Lower lobe of right lung (tissue), 2 donors: ENCODE data around the gene HAGHL. TPM values are rescaled to one million over a fixed set of nuclear protein-coding genes. Genes with fewer than 3 reads are reported as not detected.

Experiments
- ATAC-seq, 2 donors: fragments of 200-7000 bp; cut with Tn5 transposase; one replicate each; pipeline ENCODE4 v1.9.1; 2020 to 2022; ENCODE audit warnings: mild to moderate bottlenecking in 2 of 2, moderate library complexity in 2 of 2
- DNase-seq: peaks from one replicate; pipeline ENCODE4 v3.0.0-alpha.2; 2020
- H3K27ac ChIP-seq: fragments of 200-600 bp; one replicate; pipeline ENCODE4 v1.8.0; 2022
- H3K27me3 ChIP-seq: fragments of 200-600 bp; one replicate; pipeline ENCODE4 v1.8.0; 2022; ENCODE audit warnings: low read depth
- H3K36me3 ChIP-seq: fragments of 200-600 bp; one replicate; pipeline ENCODE4 v1.8.0; 2022; ENCODE audit warnings: mild to moderate bottlenecking
- H3K4me1 ChIP-seq: fragments of 200-600 bp; one replicate; pipeline ENCODE4 v1.8.0; 2022
- H3K4me3 ChIP-seq: fragments of 200-600 bp; one replicate; pipeline ENCODE4 v1.8.0; 2022; ENCODE audit warnings: mild to moderate bottlenecking
- H3K9me3 ChIP-seq: fragments of 200-600 bp; one replicate; pipeline ENCODE4 v1.8.0; 2022
- CTCF ChIP-seq: fragments of 200-600 bp; IDR thresholded peaks from one replicate; pipeline ENCODE4 v1.8.0; 2022; ENCODE audit warnings: antibody characterized with exemption, mild to moderate bottlenecking
- intact Hi-C: fragments of 100-400 bp; cut with DNase I; formaldehyde crosslinking; loops from one replicate; pipeline ENCODE4 v1.11.0; 2022
- total RNA-seq: library from RNA; stranded (reverse); fragmentation: NEBNext Ultra II Directional; extraction: Animal tissue kit (Norgen Biotek cat#: 25700); gene quantifications from one replicate; pipeline ENCODE4 v1.2.1, GENCODE V29; 2021
- donor health status: DM: no; HTN: yes; CAD: no; lungs with severe emphysema.

Gene HAGHL
- total RNA-seq, 1 donor from 2014 or later = 15.6 TPM

- H3K27me3 ChIP-seq = no peaks in the 10 kb centered on the region
- intact Hi-C loops = no loop called here
- ATAC-seq (no peak), DNase-seq (no peak)
- no peaks in the 10 kb centered on the region for H3K9me3 ChIP-seq
- H3K4me3 ChIP-seq = no peak overlapping the region
- peaks cover 61% of the 10 kb centered on the region for H3K36me3 ChIP-seq
- peaks cover under 1% of the 10 kb centered on the region for H3K4me1 ChIP-seq
- no peak overlapping the region for H3K27ac ChIP-seq
- TF ChIP-seq CTCF = no peak
These were observed 7.5 kb downstream of the HAGHL start for GRCh38 chr16:734208-734980.

- no peak for ATAC-seq
- H3K27me3 ChIP-seq = no peaks in the 10 kb centered on the region
- no peaks in the 10 kb centered on the region for H3K9me3 ChIP-seq
- intact Hi-C loops = no loop called here
- no peak overlapping the region for H3K27ac ChIP-seq
- DNase-seq = no peak
- H3K4me1 ChIP-seq = peaks cover 9% of the 10 kb centered on the region
- peaks cover 61% of the 10 kb centered on the region for H3K36me3 ChIP-seq
- no peak for TF ChIP-seq CTCF
- H3K4me3 ChIP-seq = no peak overlapping the region
These were observed 8.3 kb downstream of the HAGHL start for GRCh38 chr16:734981-735881.

GRCh38 chr16:735982-736453 lies 9.1 kb downstream of the HAGHL start:
- DNase-seq (no peak), ATAC-seq (no peak)
- intact Hi-C loops = no loop called here
- Histone ChIP-seq H3K36me3 (peaks cover 61% of the 10 kb centered on the region), H3K4me1 (peaks cover 11% of the 10 kb centered on the region), H3K9me3 (no peaks in the 10 kb centered on the region), H3K4me3 (no peak overlapping the region), H3K27ac (no peak overlapping the region), H3K27me3 (no peaks in the 10 kb centered on the region)
- no peak for TF ChIP-seq CTCF

GRCh38 chr16:736936-737481 lies 10.1 kb downstream of the HAGHL start:
- H3K36me3 ChIP-seq = peaks cover 61% of the 10 kb centered on the region
- H3K4me1 ChIP-seq = peaks cover 15% of the 10 kb centered on the region
- no peak overlapping the region for H3K4me3 ChIP-seq
- ATAC-seq (no peak), DNase-seq (no peak)
- H3K27ac ChIP-seq = no peak overlapping the region
- no peaks in the 10 kb centered on the region for H3K27me3 ChIP-seq
- intact Hi-C loops = no loop called here
- TF ChIP-seq CTCF = no peak
- no peaks in the 10 kb centered on the region for H3K9me3 ChIP-seq
